SW 1271 (cell line): ENCODE results near the gene HPSE2.
"Not testable (repeated sequence)": the region's sequence is repeated elsewhere in the genome, so short reads cannot be mapped to it uniquely, and the experiment has no call there.

Source experiments
- DNase-seq, 2 experiments: peaks; one replicate each; lab custom pipeline; 2025; lab: John Stamatoyannopoulos, UW

Gene HPSE2

GRCh38 chr10:99005254-99005653 is 230.4 kb downstream of the HPSE2 start:
- DNase-seq: no peak

- no peak for DNase-seq
Measured at GRCh38 chr10:99004738-99005137, 230.9 kb downstream of the HPSE2 start.

GRCh38 chr10:99002392-99002791 is 233.3 kb downstream of the HPSE2 start:
- DNase-seq: no peak

- DNase-seq: no peak
Measured at GRCh38 chr10:98997596-98997995, 238.1 kb downstream of the HPSE2 start.

GRCh38 chr10:98994030-98994429 is 241.6 kb downstream of the HPSE2 start:
- DNase-seq: no peak

DNA sequence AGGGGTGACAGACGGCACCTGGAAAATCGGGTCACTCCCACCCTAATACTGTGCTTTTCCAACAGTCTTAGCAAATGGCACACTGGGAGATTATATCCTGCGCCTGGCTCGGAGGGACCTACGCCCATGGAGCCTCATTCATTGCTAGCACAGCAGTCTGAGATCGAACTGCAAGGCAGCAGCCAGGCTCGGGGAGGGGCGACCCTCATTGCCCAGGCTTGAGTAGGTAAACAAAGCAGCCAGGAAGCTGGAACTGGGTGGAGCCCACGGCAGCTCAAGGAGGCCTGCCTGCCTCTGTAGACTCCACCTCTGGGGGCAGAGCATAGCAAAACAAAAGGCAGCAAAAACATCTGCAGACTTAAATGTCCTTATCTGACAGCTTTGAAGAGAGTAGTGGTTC is 251.9 kb downstream of the HPSE2 start:
- DNase-seq: not testable (repeated sequence)

- no peak for DNase-seq
Measured at GRCh38 chr10:98980353-98980752, 255.3 kb downstream of the HPSE2 start.

GRCh38 chr10:98971464-98971863 is 264.2 kb downstream of the HPSE2 start:
- DNase-seq: no peak

GRCh38 chr10:98967601-98968000 is 268.1 kb downstream of the HPSE2 start:
- no peak for DNase-seq

DNA sequence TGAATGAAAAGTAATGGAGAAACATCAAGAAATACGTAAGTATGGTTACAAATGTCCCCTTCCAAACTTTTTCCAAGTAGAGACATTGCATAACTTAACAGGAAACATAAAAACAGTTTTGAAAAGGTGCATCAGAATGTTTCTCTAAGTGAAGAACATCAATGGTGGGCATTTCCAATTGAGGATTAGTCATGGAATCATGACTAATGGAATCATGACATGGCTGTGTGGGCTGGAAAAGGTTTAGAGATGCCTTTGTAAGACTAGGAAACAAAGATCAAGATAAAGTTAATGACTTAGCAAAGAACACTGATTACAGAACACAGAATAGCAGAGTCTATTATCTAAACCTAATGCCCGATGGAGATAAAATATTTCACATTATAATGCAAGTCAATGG is 272.0 kb downstream of the HPSE2 start:
- DNase-seq: no peak

GRCh38 chr10:98959379-98959778 is 276.3 kb downstream of the HPSE2 start:
- no peak for DNase-seq

- no peak for DNase-seq
Measured at GRCh38 chr10:98957801-98958200, 277.9 kb downstream of the HPSE2 start.

GRCh38 chr10:98956576-98957260 is 278.9 kb downstream of the HPSE2 start:
- no peak for DNase-seq

GRCh38 chr10:98953251-98953650 is 282.4 kb downstream of the HPSE2 start:
- DNase-seq: no peak

DNA sequence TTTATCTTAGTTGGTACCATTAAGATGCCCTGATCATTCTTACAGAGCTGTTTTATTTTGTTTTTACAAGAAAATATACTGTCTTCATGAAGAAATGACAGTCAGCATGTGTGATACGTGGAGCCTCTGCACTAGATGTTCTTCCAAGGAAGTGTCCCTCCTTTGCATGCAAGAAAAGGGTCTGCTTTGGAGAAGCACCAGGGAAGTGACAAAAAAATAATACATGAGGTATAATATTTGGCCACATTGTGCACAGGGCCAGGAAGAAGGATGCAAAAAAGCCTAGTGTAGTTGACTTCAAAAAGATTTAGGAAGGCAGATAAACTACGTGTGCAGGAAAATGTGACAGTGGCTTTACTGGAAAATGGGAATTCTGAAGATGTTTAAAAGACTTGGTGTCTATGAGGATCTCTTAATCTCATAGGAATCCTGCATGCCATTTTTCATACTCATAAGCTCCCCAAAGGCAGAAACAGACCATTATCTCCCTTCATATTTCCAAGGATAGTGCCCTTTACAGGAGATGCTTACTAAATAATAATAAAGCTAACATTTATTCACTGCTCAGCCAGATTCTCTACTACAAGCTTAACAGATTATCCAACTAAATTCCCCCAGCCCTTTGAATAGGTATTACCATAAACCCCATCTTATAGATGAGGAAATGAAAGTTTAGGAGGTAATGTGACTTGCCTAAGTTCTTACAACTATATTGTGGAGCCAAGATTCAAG is 284.2 kb downstream of the HPSE2 start:
- DNase-seq: no peak

GRCh38 chr10:98950106-98950505 is 285.5 kb downstream of the HPSE2 start:
- DNase-seq: no peak

DNA sequence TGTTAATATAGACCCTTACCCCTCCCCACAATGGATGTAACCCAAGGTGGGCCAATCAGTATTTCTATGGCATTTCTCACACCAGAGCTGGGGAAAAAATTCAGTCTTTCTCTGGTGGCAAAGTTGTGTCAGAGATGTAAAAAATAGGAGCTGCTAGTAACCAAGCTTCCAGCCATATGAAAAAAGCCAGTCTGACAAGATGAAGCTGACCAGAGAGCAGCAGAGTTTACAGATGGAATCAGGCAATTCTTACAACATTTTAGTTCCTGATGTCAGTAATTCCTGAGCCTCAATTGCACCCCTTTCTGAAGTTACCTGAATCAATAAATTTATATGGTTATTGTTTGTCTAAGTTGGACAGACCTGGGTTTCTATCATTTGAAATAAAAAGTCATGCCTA is 286.3 kb downstream of the HPSE2 start:
- no peak for DNase-seq

DNA sequence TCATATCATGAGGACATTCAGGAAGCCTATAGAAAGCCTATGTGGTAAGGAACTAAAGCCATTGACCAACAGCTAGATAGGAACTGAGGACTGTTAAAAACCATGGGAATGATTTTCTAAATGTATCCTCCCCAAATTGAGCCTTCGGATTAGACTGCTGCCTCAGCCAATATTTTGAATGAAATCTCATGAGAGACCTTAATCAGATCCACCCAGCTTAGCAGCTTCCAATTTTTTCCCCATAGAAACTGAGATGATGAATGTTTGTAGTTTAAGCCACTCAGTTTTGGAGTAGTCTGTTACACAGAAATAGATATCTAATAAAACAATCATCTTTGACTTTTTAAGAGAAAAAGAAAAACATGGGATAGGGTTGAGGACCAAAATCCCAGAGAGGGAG is 292.0 kb downstream of the HPSE2 start:
- DNase-seq: no peak

DNA sequence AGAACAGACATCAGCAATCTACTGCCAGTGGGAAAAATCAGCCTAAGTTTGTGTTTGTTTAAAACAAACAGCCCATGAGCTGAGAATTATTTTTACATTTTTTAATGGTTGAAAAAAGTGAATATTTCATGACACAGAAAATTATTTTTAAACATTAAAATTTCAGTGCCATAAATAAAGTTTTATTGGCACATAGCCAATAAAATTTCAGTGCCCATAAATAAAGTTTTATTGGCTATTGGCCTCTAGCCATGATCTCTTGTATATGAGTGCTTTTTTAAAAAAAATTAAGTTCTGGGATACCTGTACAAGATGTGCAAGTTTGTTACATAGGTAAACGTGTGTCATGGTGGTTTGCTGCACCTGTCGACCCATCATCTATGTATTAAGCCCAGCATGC is 305.9 kb downstream of the HPSE2 start:
- DNase-seq: no peak

- DNase-seq: no peak
Measured at GRCh38 chr10:98925651-98926050, 310.0 kb downstream of the HPSE2 start.

DNA sequence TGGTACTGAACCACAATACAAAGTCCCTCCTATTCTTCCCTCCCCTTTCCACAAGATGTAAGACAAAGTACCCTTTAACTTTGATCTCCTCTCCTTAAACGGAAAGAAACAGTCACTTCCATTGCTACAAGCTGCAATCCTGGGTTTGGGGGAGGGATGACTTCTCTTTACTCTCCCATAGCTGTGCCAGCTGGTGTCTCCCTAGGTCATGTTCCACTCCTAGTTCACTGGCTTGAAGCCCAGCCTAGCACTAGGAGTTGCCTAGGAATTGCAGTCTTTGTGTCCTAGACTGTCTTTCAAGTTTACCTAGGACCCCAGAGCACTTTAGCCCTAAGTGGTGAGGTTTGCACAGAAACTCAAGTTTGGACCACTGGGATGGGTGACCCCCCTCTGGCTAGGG is 311.1 kb downstream of the HPSE2 start:
- DNase-seq: no peak

DNA sequence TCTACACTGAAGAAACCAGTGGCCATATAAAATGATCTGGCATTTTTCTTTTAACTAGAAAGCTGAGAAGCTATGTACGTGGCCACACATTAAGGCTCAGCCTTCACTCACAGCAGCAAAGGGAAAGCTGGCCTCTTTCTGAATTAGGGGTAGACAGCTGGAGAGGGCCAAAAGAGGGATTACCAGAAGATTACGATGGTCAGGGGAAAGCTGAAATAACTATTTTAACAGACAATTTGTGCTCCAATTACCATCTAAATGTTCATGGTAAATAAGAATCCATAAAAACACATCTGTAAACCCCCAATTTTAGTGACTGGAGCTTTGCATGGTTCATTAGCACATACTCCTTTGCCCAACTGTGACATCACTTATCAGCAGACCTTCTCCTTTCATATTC is 314.3 kb downstream of the HPSE2 start:
- DNase-seq: no peak

DNA sequence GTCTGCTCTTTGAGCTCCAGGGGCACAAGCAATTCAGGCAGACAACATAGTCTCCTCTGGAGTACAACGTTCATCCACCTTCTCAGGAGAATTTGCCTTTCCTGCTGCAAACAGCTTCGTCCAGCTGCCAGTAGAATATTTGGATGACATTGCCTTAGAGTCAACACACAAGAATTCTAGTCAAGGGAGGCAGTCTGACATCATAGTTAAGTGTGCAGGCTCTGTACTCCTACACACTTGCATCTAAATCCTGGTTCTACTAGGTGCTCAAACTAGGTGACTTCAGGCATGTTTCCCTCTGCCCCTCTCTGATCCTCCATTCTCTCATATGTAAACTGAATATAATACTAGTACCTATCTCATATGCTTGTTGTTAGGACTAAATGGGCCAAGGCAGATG is 314.8 kb downstream of the HPSE2 start:
- DNase-seq: no peak

DNA sequence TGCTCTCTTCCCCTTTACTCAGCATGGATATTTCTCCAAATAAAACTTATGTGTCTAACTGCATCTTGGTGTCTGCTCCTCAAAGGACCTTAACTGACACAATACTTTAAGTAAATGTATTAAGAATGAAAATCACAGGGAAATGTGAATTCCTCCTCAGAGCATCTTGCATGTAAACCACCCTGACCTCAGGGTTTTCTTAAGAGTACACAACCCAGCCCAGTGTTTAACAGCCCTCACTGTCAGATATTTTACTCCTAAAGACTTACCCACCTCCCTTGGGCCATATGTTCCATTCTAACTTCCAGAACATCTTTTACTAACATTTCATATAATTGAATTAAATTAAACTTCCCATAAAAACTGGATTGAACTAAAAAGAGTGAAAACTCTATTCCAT is 315.3 kb downstream of the HPSE2 start:
- no peak for DNase-seq
